ENCODE measurements around the gene CYP2D6.
"Not testable (repeated sequence)": the region's sequence is repeated elsewhere in the genome, so short reads cannot be mapped to it uniquely, and the experiment has no call there.

The CYP2D6 gene

DNA sequence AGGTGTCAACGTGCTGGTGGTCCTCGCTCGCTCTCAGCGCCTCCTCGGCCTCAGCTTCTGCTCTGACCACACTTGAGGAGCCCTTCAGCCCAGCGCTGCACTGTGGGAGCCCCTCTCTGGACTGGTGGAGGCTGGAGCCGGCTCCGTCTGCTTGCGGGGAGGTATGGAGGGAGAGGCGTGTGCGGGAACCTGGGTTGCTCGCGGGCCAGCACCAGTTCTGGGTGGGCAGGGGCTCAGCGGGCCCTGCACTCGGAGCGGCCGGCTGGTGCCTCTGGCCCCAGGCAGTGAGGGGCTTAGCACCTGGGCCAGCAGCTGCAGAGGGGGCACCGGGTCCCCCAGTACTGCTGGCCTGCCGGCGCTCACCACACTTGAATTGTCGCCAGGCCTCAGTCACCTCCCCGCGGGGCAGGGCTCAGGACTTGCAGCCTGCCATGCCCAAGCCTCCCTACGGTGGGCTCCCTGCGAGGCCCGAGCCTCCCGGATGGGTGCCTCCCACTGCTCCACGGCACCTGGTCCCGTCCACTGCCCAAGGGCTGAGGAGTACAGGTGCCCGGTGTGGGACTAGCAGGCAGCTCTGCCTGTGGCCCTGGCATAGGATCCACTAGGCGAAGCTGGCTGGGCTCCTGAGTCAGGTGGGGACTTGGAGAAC is 7.6 kb upstream of the CYP2D6 start:
- no peak for DNase-seq (ENCODE audit: low spot score in 2 of 2)
- Mint-ChIP-seq H3K4me3 (no peak overlapping the region), H3K27ac (ENCODE audit: low read depth) (no peak overlapping the region), H3K27me3 (no peaks in the 10 kb centered on the region), H3K4me1 (no peaks in the 10 kb centered on the region), H3K9me3 (no peaks in the 10 kb centered on the region), H3K36me3 (ENCODE audit: insufficient read depth) (peaks cover 9% of the 10 kb centered on the region)
- ATAC-seq (replicated peaks; ENCODE audit: extremely low read depth, poor library complexity, severe bottlenecking), result no peak

DNA sequence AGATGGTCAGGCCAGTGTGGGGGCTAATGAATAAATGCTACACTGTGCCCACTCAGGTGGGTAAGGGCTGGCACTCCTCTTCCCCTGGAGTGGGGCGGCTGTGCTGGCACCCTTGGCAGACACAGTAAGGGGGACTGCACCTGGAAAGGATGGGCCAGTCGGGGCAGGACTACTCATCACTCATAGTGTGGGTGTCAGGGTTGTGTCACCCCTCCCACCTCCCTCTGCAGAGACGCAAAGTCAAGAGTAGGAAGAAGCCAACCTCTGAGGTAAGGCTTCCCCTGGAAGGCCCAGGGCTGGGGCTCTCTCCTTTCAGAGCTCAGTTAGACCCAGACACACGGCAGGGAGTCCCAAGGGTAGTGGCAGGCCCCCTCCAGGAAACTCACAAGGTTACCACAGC is 5.1 kb upstream of the CYP2D6 start:
- H3K9me3 Mint-ChIP-seq; H3K4me1 Mint-ChIP-seq; H3K36me3 Mint-ChIP-seq (ENCODE audit: insufficient read depth); H3K4me3 Mint-ChIP-seq; ATAC-seq (replicated peaks; ENCODE audit: extremely low read depth, poor library complexity, severe bottlenecking); DNase-seq (ENCODE audit: low spot score in 2 of 2); H3K27me3 Mint-ChIP-seq; H3K27ac Mint-ChIP-seq (ENCODE audit: low read depth): not testable (repeated sequence)

DNA sequence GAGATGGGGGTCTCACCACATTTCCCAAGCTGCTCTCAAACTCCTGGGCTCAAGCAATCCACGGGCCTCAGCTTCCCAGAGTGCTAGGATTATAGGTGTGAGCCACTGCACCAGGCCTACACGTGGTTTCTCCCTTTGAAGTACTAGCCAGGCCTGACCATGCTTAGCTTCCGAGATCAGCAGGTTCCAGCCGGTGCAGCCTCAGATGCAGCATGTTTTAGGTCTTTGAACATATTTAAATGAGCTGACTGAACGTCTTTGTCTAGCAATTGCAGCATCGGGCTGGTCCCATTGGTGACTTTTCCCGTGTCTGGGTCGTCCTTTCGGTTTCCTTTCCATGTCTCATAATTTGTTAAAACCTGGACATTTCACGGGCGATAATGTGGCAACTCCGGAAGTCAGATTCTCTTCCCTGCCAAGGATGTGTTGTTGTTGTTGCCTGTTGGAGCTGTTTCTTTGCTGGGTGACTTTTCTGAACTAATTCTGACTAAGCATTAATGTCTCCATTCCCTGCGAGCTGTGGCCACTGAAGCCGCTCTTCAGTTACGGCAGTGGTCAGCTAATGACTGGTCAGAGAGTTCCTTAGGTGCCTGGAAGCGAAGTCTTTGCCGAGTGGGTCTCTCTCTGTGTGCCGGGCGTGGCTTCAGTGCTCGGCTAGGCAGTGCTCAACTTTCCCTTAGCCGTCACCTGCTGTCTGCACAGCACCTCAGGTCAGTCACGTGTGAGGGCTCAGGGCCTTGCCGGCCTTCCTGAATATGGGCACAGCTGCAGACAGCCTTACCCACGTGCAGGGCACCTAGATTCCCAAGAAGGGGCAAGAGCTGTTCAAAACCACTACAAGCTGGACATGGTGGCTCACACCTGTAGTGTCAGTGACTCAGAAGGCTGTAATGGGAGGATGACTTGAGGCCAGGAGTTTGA is 3.8 kb upstream of the CYP2D6 start:
- no peaks in the 10 kb centered on the region for H3K4me1 Mint-ChIP-seq
- no peaks in the 10 kb centered on the region for H3K27me3 Mint-ChIP-seq
- no peak overlapping the region for H3K4me3 Mint-ChIP-seq
- H3K27ac Mint-ChIP-seq (ENCODE audit: low read depth), result no peak overlapping the region
- ATAC-seq (replicated peaks; ENCODE audit: extremely low read depth, poor library complexity, severe bottlenecking), result no peak
- H3K36me3 Mint-ChIP-seq (ENCODE audit: insufficient read depth), result peaks cover 2% of the 10 kb centered on the region
- H3K9me3 Mint-ChIP-seq, result no peaks in the 10 kb centered on the region
- DNase-seq (ENCODE audit: low spot score in 2 of 2), result no peak

DNA sequence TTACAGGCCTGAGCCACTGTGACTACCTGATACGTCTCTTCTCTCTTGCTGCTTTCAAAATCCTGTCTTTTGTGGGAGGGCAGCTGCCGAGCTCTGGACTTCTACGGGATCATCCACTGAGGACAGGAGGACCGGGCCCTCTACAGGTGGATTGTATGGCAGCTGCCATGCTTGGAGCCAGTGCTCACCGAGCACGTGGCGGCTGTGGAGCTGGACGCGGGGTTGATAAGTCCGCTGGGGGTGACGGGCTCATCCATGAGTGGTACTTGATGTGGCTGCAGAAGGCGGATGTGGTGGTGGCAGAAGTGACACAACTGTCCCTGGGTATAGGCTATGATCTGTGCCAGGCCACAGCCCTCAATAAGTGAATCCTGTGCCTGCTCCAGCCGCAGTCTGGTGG is 1.8 kb upstream of the CYP2D6 start:
- no peak for ATAC-seq (replicated peaks; ENCODE audit: extremely low read depth, poor library complexity, severe bottlenecking)
- no peak for DNase-seq (ENCODE audit: low spot score in 2 of 2)
- no peaks in the 10 kb centered on the region for H3K27me3 Mint-ChIP-seq
- no peaks in the 10 kb centered on the region for H3K9me3 Mint-ChIP-seq
- no peak overlapping the region for H3K27ac Mint-ChIP-seq (ENCODE audit: low read depth)
- H3K36me3 Mint-ChIP-seq (ENCODE audit: insufficient read depth), result peaks cover 2% of the 10 kb centered on the region
- no peaks in the 10 kb centered on the region for H3K4me1 Mint-ChIP-seq
- no peak overlapping the region for H3K4me3 Mint-ChIP-seq

DNA sequence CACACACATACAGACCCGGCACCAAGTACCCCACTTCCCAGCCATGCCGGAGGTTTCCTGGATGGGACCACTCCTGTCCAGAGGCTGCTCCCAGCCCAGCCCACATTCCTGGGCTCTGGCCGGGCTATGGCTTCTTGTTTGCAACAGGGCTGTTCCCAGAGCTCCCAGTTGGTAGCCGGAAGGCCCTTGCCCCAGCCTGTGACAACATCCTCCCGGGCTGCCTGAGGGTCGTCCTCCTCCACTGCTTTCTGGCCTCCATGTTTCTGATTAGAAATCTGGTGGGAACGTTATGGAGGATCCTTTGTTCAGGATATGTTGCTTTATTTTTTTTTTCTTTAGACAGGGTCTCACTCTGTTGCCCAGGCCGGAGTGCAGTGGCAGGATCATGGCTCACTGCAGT is 952 bp upstream of the CYP2D6 start:
- ATAC-seq (replicated peaks; ENCODE audit: extremely low read depth, poor library complexity, severe bottlenecking), result no peak
- peak overlapping the region; percentile 44 for H3K27ac Mint-ChIP-seq (ENCODE audit: low read depth)

DNA sequence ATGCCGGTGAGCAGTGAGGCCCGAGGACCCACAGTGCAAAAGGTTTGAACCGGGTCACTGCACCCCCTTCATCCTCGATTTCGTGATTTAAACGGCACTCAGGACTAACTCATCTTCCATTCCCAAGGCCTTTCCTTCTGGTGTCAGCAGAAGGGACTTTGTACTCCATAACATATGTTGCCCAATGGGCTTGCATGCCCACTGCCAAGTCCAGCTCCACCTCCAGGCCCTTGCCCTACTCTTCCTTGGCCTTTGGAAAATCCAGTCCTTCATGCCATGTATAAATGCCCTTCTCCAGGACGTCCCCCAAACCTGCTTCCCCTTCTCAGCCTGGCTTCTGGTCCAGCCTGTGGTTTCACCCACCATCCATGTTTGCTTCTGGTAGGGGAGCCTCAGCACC is 428 bp downstream of the CYP2D6 start:
- not testable (repeated sequence) for H3K36me3 Mint-ChIP-seq (ENCODE audit: insufficient read depth); ATAC-seq (replicated peaks; ENCODE audit: extremely low read depth, poor library complexity, severe bottlenecking); DNase-seq (ENCODE audit: low spot score in 2 of 2); H3K9me3 Mint-ChIP-seq; H3K27ac Mint-ChIP-seq (ENCODE audit: low read depth); H3K4me1 Mint-ChIP-seq; H3K27me3 Mint-ChIP-seq; H3K4me3 Mint-ChIP-seq

More for the DNA sequence above, 952 bp upstream of the CYP2D6 start:
- peaks cover 2% of the 10 kb centered on the region for H3K36me3 Mint-ChIP-seq (ENCODE audit: insufficient read depth)
- no peaks in the 10 kb centered on the region for H3K4me1 Mint-ChIP-seq
- DNase-seq (ENCODE audit: low spot score in 2 of 2), result no peak
- no peaks in the 10 kb centered on the region for H3K9me3 Mint-ChIP-seq
- no peak overlapping the region for H3K4me3 Mint-ChIP-seq
- H3K27me3 Mint-ChIP-seq, result no peaks in the 10 kb centered on the region

DNA sequence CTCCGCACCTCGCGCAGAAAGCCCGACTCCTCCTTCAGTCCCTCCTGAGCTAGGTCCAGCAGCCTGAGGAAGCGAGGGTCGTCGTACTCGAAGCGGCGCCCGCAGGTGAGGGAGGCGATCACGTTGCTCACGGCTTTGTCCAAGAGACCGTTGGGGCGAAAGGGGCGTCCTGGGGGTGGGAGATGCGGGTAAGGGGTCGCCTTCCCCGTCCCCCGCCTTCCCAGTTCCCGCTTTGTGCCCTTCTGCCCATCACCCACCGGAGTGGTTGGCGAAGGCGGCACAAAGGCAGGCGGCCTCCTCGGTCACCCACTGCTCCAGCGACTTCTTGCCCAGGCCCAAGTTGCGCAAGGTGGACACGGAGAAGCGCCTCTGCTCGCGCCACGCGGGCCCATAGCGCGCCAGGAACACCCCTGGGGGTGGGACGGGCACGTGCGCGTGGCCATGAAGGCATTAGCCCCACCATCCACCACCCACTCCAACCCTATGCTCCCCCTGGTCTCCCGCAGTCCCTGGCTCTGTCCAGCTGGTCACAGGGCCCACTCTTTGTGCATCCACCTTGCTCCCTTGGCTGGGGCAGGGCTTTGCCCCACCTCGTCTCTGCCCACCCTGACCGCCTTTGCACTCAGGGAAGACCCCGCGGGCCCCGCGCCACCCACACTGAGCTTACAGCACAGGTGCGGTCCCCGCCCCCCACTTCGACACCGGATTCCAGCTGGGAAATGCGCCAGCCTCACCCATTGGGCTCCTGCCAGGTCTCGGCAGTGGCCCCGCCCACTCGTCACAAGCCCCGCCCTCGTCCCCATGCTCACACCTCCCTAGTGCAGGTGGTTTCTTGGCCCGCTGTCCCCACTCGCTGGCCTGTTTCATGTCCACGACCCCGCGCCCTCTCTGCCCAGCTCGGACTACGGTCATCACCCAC is 1.6 kb downstream of the CYP2D6 start:
- H3K36me3 Mint-ChIP-seq (ENCODE audit: insufficient read depth); H3K4me1 Mint-ChIP-seq; H3K9me3 Mint-ChIP-seq; H3K4me3 Mint-ChIP-seq; H3K27me3 Mint-ChIP-seq; ATAC-seq (replicated peaks; ENCODE audit: extremely low read depth, poor library complexity, severe bottlenecking); H3K27ac Mint-ChIP-seq (ENCODE audit: low read depth); DNase-seq (ENCODE audit: low spot score in 2 of 2): not testable (repeated sequence)

DNA sequence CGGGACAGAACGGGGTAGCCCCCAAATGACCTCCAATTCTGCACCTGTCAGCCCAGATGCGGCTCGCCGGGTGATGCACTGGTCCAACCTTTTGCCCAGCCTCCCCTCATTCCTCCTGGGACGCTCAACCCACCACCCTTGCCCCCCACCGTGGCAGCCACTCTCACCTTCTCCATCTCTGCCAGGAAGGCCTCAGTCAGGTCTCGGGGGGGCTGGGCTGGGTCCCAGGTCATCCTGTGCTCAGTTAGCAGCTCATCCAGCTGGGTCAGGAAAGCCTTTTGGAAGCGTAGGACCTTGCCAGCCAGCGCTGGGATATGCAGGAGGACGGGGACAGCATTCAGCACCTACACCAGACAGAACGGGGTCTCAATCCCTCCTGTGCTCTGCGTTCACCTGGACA is 2.6 kb downstream of the CYP2D6 start:
- H3K4me3 Mint-ChIP-seq; H3K27ac Mint-ChIP-seq (ENCODE audit: low read depth); H3K4me1 Mint-ChIP-seq; H3K36me3 Mint-ChIP-seq (ENCODE audit: insufficient read depth); DNase-seq (ENCODE audit: low spot score in 2 of 2); H3K9me3 Mint-ChIP-seq; ATAC-seq (replicated peaks; ENCODE audit: extremely low read depth, poor library complexity, severe bottlenecking); H3K27me3 Mint-ChIP-seq: not testable (repeated sequence)

DNA sequence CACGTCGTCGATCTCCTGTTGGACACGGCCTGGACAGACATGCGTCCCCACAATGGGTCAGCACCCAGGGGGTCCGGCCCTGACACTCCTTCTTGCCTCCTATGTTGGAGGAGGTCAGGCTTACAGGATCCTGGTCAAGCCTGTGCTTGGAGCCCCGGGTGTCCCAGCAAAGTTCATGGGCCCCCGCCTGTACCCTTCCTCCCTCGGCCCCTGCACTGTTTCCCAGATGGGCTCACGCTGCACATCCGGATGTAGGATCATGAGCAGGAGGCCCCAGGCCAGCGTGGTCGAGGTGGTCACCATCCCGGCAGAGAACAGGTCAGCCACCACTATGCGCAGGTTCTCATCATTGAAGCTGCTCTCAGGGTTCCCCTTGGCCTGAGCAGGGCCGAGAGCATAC is 3.0 kb downstream of the CYP2D6 start:
- H3K27ac Mint-ChIP-seq (ENCODE audit: low read depth), result no peak overlapping the region
- ATAC-seq (replicated peaks; ENCODE audit: extremely low read depth, poor library complexity, severe bottlenecking) (no peak), DNase-seq (ENCODE audit: low spot score in 2 of 2) (no peak)
- H3K4me1 Mint-ChIP-seq, result no peaks in the 10 kb centered on the region
- no peaks in the 10 kb centered on the region for H3K9me3 Mint-ChIP-seq
- no peak overlapping the region for H3K4me3 Mint-ChIP-seq
- H3K27me3 Mint-ChIP-seq, result no peaks in the 10 kb centered on the region
- no peaks in the 10 kb centered on the region for H3K36me3 Mint-ChIP-seq (ENCODE audit: insufficient read depth)

DNA sequence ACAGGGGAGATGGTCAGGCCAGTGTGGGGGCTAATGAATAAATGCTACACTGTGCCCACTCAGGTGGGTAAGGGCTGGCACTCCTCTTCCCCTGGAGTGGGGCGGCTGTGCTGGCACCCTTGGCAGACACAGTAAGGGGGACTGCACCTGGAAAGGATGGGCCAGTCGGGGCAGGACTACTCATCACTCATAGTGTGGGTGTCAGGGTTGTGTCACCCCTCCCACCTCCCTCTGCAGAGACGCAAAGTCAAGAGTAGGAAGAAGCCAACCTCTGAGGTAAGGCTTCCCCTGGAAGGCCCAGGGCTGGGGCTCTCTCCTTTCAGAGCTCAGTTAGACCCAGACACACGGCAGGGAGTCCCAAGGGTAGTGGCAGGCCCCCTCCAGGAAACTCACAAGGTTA is 7.1 kb downstream of the CYP2D6 start:
- H3K4me3 Mint-ChIP-seq; H3K9me3 Mint-ChIP-seq; H3K27me3 Mint-ChIP-seq; ATAC-seq (replicated peaks; ENCODE audit: extremely low read depth, poor library complexity, severe bottlenecking); H3K36me3 Mint-ChIP-seq (ENCODE audit: insufficient read depth); H3K27ac Mint-ChIP-seq (ENCODE audit: low read depth); DNase-seq (ENCODE audit: low spot score in 2 of 2): not testable (repeated sequence)
- peaks cover 36% of the 10 kb centered on the region for H3K4me1 Mint-ChIP-seq

DNA sequence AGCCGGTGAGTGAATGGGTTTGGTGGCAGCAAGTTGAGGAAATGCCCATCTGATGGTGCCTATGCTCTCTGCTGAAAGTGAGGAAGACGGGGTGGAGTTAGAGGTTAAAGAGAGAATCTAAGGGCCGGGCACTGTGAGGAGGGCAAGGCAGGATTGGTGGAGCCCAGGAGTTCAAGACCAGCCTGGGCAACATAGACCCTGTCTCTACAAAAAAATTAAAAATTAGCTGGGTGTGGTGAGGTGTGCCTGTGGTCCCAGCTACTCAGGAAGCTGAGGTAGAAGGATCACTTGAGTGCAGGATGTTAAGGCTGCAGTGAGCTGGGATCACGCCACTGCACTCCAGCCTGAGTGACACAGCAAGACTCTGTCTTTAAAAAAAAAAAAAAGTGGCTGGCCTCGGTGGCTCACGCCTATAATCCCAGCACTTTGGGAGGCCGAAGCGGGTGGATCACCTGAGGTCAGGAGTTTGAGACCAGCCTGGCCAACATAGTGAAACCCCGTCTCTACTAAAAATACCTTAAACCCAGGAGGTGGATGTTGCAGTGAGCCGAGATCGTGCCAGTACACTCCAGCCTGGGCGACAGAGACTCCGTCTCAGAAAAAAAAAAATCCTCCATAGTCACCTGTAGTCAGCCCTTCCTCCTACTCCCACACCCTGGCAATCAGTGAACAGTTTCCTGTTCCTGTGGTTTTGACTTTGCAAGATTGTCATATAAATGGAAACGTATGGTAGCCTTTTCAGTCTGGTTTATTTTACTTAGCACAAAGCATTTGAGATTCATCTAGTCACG is 10.2 kb downstream of the CYP2D6 start:
- peak overlapping the region; percentile 92 for H3K27ac Mint-ChIP-seq (ENCODE audit: low read depth)
- not testable (repeated sequence) for H3K36me3 Mint-ChIP-seq (ENCODE audit: insufficient read depth); DNase-seq (ENCODE audit: low spot score in 2 of 2); H3K9me3 Mint-ChIP-seq; H3K27me3 Mint-ChIP-seq
- H3K4me3 Mint-ChIP-seq, result peak overlapping the region; percentile 78
- ATAC-seq (replicated peaks; ENCODE audit: extremely low read depth, poor library complexity, severe bottlenecking), result peak; percentile 77
- peaks cover 36% of the 10 kb centered on the region for H3K4me1 Mint-ChIP-seq

DNA sequence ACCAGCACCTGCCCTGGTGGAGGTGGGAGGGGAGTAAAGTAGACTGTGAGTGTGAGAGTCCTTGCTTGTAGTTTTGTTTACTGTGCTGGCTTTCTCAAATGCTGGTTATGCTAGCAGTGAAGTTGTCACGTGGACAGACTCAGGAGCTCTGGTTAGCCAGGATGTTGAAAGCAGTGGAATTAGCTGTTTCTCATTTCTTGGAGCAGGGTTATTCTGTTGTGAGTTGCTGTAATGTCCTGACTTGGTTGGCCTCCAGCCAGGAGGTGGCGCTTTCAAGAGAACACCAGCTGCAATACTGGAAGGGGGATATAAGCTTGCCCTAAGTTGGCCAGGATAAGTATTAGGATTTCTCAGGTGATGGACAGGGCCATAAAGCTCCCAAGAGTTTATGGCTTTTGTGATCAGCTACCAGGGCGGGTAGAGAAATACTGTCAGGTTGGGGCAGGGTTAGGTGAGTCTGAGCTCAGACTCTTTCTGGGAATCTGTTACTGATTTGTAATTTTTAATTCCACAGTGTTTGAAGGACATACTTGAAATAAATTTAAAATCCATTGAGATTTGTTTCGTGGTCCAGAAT is 13.7 kb downstream of the CYP2D6 start:
- H3K4me1 Mint-ChIP-seq, result peaks cover 32% of the 10 kb centered on the region
- H3K27me3 Mint-ChIP-seq, result no peaks in the 10 kb centered on the region
- peaks cover 8% of the 10 kb centered on the region for H3K9me3 Mint-ChIP-seq
- ATAC-seq (replicated peaks; ENCODE audit: extremely low read depth, poor library complexity, severe bottlenecking) (no peak), DNase-seq (ENCODE audit: low spot score in 2 of 2) (no peak)
- no peak overlapping the region for H3K27ac Mint-ChIP-seq (ENCODE audit: low read depth)
- H3K36me3 Mint-ChIP-seq (ENCODE audit: insufficient read depth), result no peaks in the 10 kb centered on the region
- H3K4me3 Mint-ChIP-seq, result no peak overlapping the region
